LNCAP (cell line): ENCODE results near the gene VMO1.

Experiments
- CTCF ChIP-seq: fragments of 450-650 bp; IDR thresholded peaks from 2 replicates; pipeline ENCODE4 v1.5.1; 2017; ENCODE audit warnings: mild to moderate bottlenecking

The VMO1 gene

GRCh38 chr17:4740584-4740983 is 45.6 kb downstream of the VMO1 start:
- TF ChIP-seq CTCF = no peak

GRCh38 chr17:4740025-4740351 is 46.2 kb downstream of the VMO1 start:
- TF ChIP-seq CTCF = no peak

GRCh38 chr17:4739122-4740024 is 46.8 kb downstream of the VMO1 start, which contains the start of the genes CXCL16 and ZMYND15:
Gene CXCL16, minus strand, starts transcription at chr17:4739928. Its CDS starts 589 bp downstream, at chr17:4739339.
Gene ZMYND15, plus strand, starts transcription at chr17:4739833. Its CDS starts 716 bp downstream, at chr17:4740549.
- TF ChIP-seq CTCF = no peak

- no peak for TF ChIP-seq CTCF
These were observed 47.7 kb downstream of the VMO1 start for GRCh38 chr17:4738136-4739121.

GRCh38 chr17:4735876-4736651 is 50.1 kb downstream of the VMO1 start:
- no peak for TF ChIP-seq CTCF
